ENCODE measurements around the gene EHMT1.

Gene EHMT1

DNA sequence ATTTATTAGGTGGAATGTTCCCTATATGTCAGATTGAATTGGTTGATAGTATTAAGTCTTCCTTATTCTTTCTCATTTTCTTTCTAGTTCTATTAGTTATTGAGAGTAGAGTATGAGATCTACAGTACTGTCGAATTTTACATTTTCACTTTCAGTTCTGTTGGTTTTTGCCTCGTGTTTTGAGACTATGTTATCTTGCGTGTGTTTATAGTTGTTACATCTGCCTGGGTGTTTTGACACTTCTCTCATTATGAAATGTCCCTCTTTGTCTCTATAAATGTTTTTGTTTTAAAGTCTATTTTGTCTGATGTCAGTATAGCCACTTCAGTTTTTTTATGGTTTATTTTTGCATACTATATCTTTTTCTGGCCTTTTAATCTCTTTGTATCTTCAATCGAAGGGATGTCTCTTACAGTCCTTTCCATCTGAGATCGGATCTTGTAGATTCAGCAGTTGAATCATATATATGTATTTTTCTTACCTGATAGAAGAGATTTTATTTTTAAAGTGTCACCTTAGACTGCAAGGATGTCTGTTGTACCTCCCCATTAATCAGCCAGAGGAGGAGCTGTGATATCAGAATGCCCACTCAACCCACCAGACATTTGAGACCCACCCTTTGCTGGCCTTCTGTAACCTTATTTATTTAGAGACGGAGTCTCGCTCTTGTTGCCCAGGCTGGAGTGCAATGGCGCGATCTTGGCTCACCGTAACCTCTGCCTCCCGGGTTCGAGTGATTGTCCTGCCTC, 20.7 kb downstream of the EHMT1 start:
- TF ChIP-seq EZH2phosphoT487 (IDR thresholded peaks at IDR 0.05; ENCODE audit: borderline replicate concordance) = no peak
- TF ChIP-seq, protein P1, sequence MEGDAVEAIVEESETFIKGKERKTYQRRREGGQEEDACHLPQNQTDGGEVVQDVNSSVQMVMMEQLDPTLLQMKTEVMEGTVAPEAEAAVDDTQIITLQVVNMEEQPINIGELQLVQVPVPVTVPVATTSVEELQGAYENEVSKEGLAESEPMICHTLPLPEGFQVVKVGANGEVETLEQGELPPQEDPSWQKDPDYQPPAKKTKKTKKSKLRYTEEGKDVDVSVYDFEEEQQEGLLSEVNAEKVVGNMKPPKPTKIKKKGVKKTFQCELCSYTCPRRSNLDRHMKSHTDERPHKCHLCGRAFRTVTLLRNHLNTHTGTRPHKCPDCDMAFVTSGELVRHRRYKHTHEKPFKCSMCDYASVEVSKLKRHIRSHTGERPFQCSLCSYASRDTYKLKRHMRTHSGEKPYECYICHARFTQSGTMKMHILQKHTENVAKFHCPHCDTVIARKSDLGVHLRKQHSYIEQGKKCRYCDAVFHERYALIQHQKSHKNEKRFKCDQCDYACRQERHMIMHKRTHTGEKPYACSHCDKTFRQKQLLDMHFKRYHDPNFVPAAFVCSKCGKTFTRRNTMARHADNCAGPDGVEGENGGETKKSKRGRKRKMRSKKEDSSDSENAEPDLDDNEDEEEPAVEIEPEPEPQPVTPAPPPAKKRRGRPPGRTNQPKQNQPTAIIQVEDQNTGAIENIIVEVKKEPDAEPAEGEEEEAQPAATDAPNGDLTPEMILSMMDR (conservative IDR thresholded peaks at IDR 0.05; ENCODE audit: low read length) = no peak
- Histone ChIP-seq H3K9me3 (ENCODE audit: insufficient read depth, low read depth, low read length) (no peaks in the 10 kb centered on the region), H3K79me2 (ENCODE audit: insufficient read depth, low read length) (peaks cover 95% of the 10 kb centered on the region), H2AFZ (ENCODE audit: low read length) (no peak overlapping the region), H3K36me3 (ENCODE audit: insufficient read depth, low read length) (peaks cover 7% of the 10 kb centered on the region; the same call in 1 of the 2 replicates), H4K20me1 (ENCODE audit: insufficient read depth, low read length, poor library complexity, severe bottlenecking) (peaks cover 52% of the 10 kb centered on the region), H3K4me3 (ENCODE audit: low read length, poor library complexity, severe bottlenecking) (no peak overlapping the region), H3F3A (ENCODE audit: low read depth) (no peaks in the 10 kb centered on the region), H3K9me2 (replicated peaks; ENCODE audit: low read depth, low read length) (no peaks in the 10 kb centered on the region), H3K4me1 (ENCODE audit: insufficient read depth, low read length, poor library complexity, severe bottlenecking) (peaks cover 10% of the 10 kb centered on the region), H3K4me2 (ENCODE audit: low read depth, low read length, poor library complexity, severe bottlenecking) (no peak overlapping the region), H3K9ac (ENCODE audit: low read depth, low read length, poor library complexity, severe bottlenecking) (no peak overlapping the region), H3K27me3 (ENCODE audit: insufficient read depth, low read length, poor library complexity, severe bottlenecking) (no peaks in the 10 kb centered on the region)

DNA sequence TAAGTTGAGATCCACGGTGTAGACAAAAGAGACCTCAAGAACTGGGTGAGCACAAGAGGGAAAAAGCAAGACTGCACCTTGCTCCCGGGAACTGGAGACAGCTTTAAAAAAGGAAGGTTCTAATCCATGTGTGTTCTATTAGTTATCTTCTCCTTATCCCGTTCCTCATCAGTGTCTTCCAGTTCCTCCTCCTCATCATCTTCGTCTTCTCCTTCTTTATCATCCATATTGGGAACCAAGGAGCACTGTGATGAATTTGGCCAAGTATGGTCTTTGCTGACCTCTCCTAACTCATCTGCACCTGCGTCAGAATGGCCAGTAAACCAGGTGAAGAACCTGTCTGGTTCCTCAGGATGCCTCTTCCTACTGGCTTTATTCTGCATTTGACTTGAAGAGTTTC, 22.1 kb downstream of the EHMT1 start:
- peaks cover 56% of the 10 kb centered on the region for H4K20me1 ChIP-seq (ENCODE audit: insufficient read depth, low read length, poor library complexity, severe bottlenecking)
- no peak overlapping the region for H3K9ac ChIP-seq (ENCODE audit: low read depth, low read length, poor library complexity, severe bottlenecking)

DNA sequence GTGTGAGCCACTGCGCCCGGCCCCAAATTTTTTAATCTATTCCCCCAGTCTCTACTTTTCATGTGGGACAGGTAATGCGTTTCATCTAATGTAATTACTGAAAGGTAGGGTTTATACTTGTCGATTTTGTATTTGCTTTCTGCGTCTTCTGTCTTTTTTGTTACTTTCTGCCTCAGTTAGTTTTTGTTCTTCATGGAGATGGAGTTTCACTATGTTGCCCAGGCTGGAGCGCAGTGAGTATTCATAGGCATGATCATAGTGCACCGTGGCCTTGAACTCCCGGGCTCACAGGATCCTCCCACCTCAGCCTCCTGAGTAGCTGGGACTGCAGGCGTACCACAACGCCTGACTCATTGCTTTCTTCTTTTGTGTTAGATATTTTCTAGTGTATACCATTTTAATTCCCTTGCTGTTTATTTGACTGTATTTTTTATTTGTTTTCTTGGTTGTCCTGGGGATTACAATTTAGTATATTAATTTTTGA, 23.4 kb downstream of the EHMT1 start:
- Histone ChIP-seq H3K9me2 (replicated peaks; ENCODE audit: low read depth, low read length) (no peaks in the 10 kb centered on the region), H3F3A (ENCODE audit: low read depth) (no peaks in the 10 kb centered on the region), H3K4me1 (ENCODE audit: insufficient read depth, low read length, poor library complexity, severe bottlenecking) (peaks cover 17% of the 10 kb centered on the region), H3K4me3 (ENCODE audit: low read length, poor library complexity, severe bottlenecking) (no peak overlapping the region), H3K9me3 (ENCODE audit: insufficient read depth, low read depth, low read length) (no peaks in the 10 kb centered on the region), H3K27me3 (ENCODE audit: insufficient read depth, low read length, poor library complexity, severe bottlenecking) (no peaks in the 10 kb centered on the region), H3K36me3 (ENCODE audit: insufficient read depth, low read length) (peaks cover 11% of the 10 kb centered on the region; the same call in 1 of the 2 replicates), H3K9ac (ENCODE audit: low read depth, low read length, poor library complexity, severe bottlenecking) (no peak overlapping the region), H3K4me2 (ENCODE audit: low read depth, low read length, poor library complexity, severe bottlenecking) (no peak overlapping the region), H2AFZ (ENCODE audit: low read length) (no peak overlapping the region), H4K20me1 (ENCODE audit: insufficient read depth, low read length, poor library complexity, severe bottlenecking) (peaks cover 57% of the 10 kb centered on the region), H3K79me2 (ENCODE audit: insufficient read depth, low read length) (peaks cover 98% of the 10 kb centered on the region)
- TF ChIP-seq EZH2phosphoT487 (IDR thresholded peaks at IDR 0.05; ENCODE audit: borderline replicate concordance) = no peak
- TF ChIP-seq, protein P1 (conservative IDR thresholded peaks at IDR 0.05; ENCODE audit: low read length) = no peak

More for the DNA sequence above, 22.1 kb downstream of the EHMT1 start:
- Histone ChIP-seq H3K9me2 (replicated peaks; ENCODE audit: low read depth, low read length) (no peaks in the 10 kb centered on the region), H2AFZ (ENCODE audit: low read length) (no peak overlapping the region), H3K9me3 (ENCODE audit: insufficient read depth, low read depth, low read length) (no peaks in the 10 kb centered on the region), H3K4me3 (ENCODE audit: low read length, poor library complexity, severe bottlenecking) (no peak overlapping the region), H3K36me3 (ENCODE audit: insufficient read depth, low read length) (peaks cover 7% of the 10 kb centered on the region; the same call in 1 of the 2 replicates), H3K27me3 (ENCODE audit: insufficient read depth, low read length, poor library complexity, severe bottlenecking) (no peaks in the 10 kb centered on the region), H3K4me1 (ENCODE audit: insufficient read depth, low read length, poor library complexity, severe bottlenecking) (peaks cover 10% of the 10 kb centered on the region), H3F3A (ENCODE audit: low read depth) (no peaks in the 10 kb centered on the region), H3K79me2 (ENCODE audit: insufficient read depth, low read length) (peaks cover 98% of the 10 kb centered on the region), H3K4me2 (ENCODE audit: low read depth, low read length, poor library complexity, severe bottlenecking) (no peak overlapping the region)
- TF ChIP-seq, protein P1 (conservative IDR thresholded peaks at IDR 0.05; ENCODE audit: low read length) = no peak
- no peak for TF ChIP-seq EZH2phosphoT487 (IDR thresholded peaks at IDR 0.05; ENCODE audit: borderline replicate concordance)

Measured in Loucy (cell line).